Skeletal muscle cell (primary cell): Measurements from ENCODE around the gene GNB1L.

Source experiments
- DNase-seq: peaks from one replicate; pipeline ENCODE4 v3.0.0-alpha.2; 2010; ENCODE audit warnings: low read depth
- H3K4me3 ChIP-seq: 2 replicates; pipeline ENCODE4 v1.5.1; 2011; ENCODE audit warnings: low read depth, mild to moderate bottlenecking, control low read depth, low read length, moderate library complexity

GNB1L gene

DNA sequence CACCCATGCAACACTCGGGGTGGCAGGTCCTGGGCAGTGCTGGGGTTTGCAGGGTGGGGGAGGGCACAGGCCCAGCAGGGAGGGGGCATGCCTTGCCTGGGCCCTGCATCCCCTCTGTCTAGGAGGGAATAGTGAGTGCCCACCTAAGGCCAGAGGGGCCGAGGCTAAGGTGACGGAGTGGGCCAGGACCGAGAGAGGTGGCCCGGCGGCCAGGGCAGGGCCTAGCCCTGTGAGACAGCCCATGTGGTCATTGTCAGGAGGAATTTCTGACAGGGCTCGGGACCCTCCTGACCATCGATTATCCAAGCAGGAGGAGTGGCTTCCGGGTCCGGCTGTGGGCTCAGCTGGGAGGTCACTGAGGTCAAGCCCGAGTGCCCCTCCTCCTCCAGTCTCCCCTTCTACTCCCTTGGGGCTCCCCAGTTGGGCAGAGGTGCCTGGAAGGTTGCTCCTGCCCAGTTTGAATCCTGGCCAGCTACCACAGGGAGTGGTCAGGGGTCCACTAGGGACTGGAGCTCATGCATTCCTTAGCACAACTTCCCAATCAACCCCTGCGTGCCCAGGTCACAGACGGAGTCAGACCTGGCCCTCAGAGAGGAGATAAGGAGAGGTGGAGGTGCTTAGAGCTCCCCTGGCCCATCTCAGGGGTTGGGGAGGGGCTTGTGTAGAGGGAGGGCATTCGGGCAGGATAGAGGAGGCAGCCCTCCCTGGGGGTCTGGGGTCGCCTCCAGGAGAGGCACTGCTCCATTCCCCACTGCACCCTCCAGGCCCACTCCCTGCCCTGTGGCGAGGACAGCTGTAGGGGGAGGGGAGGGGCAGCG lies 116.6 kb downstream of the GNB1L start:
- no peak for DNase-seq
- no peak overlapping the region for H3K4me3 ChIP-seq

DNA sequence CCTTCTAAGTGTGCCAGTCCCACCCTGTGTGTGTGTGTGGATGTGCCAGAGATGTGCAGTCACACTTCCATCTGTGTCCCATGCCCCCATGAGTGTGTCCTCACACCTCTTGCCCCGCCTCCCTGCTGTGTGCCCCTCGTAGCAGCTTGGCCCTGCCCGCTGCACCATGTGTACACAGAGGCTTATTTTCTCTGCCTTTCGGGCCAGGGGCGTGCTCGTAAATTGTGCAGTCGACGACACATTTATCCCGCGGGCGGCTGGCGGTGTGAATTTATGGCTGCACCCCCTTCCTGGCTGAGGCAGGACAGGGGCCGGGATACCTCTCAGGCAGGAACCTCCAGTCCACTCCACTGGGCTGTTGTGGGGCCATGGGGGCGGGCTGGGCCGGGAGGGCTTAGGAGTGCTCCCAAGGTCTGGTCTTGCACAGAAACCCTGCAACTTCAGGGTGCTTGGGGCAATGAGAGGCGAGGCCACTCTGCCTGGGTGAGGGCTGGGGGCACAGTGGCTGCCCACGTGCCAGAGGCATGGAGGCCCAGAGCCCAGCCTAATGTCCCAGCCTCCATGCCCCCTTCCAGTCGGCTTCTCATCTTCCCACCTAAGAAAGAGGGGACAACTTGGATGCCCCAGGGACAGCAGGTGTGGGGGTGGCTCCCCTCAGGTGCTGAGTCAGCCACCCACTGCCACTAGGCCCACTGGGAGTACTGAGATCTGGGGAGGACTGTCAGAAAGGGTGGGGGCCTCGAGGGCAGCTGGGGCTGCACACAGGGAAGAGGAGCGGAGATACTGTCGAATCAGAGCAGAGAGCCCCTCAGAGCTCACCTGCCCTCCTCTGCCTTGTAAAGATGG lies 118.8 kb downstream of the GNB1L start:
- no peak for DNase-seq
- H3K4me3 ChIP-seq: no peak overlapping the region

DNA sequence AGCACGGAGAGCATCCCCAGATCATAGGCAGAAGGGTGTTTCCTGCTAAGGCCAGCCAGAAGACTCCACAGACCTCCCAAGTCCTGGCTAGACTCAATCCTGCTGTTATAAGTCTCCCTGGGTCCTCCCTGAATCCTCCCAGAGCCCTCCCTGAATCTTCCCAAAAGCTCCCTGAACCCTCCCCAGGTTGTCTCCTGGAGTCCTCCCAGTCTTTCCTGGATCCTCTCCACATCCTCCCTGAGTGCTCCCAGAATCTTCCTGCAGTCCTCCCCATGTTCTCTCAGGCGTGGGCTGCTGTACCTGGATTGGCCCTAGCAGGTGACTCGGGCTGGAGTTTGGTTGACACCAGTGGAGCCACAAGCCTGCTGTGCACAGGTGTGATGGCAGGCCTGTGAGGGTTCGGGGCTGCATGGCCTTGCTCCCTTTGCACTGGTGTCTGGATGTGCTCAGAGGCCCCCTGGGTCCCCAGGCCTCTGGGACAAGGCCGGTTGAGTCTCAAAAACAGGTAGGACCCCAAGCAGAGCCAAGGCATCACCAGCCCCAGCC lies 119.8 kb downstream of the GNB1L start:
- no peak overlapping the region for H3K4me3 ChIP-seq
- no peak for DNase-seq

- DNase-seq: no peak
- H3K4me3 ChIP-seq: no peak overlapping the region
Measured at GRCh38 chr22:19734163-19734562, 120.5 kb downstream of the GNB1L start.

- DNase-seq: no peak
Measured at GRCh38 chr22:19733755-19734154, 120.9 kb downstream of the GNB1L start.

More at GRCh38 chr22:19733755-19734154, 120.9 kb downstream of the GNB1L start:
- H3K4me3 ChIP-seq: no peak overlapping the region
